ENCODE results near the gene ALDH3B1. TPM values are rescaled to one million over a fixed set of nuclear protein-coding genes. Genes with fewer than 3 reads are reported as not detected.
A peak's percentile ranks its signal among the peaks of the same experiment; 100 is the strongest.

Gene ALDH3B1
- total and polyA plus RNA-seq, 10 of the 15 experiments (the other 5 are each of a cell fraction or from before 2014, with no cell fraction given), result 0.03 to 0.37 (median 0.17) TPM; not detected in 3

- POLR2A ChIA-PET, result interaction anchor here (0.9 to 3.0 kb wide), 2 partner anchors 34 to 37 kb away, joined by 3 to 11 read pairs; partner anchors contain the start of gene TCIRG1
- peak within 1 kb of the TSS; percentile 78 for H2AFZ ChIP-seq (ENCODE audit: control insufficient read depth, low read depth, low read length)
- peaks cover 14% of the 10 kb centered on the region for H3K79me2 ChIP-seq (ENCODE audit: control insufficient read depth, insufficient read depth, low read length)
- no peaks in the 10 kb centered on the region for H3K36me3 ChIP-seq (ENCODE audit: control insufficient read depth in 2 of 2, insufficient read depth in 2 of 2, low read length in 1 of 2)
- no TSS peak for BruUV-seq (replicated peaks)
- H3K4me3 ChIP-seq, result peak within 1 kb of the TSS; percentile 92
- CTCF ChIA-PET, result interaction anchor here (1.3 to 3.5 kb wide), 2 partner anchors 10 to 204 kb away, joined by 3 to 19 read pairs; no protein-coding TSS in a partner anchor
- FAIRE-seq (no peak), ATAC-seq (peak; percentile 88), DNase-seq (ENCODE audit: low read depth, low spot score) (peak; percentile 57)
- no peaks in the 10 kb centered on the region for H3K9me3 ChIP-seq (replicated peaks; ENCODE audit: control insufficient read depth, insufficient read depth, low read length)
- H4K20me1 ChIP-seq (ENCODE audit: control insufficient read depth, insufficient read depth), result no peaks in the 10 kb centered on the region
- H3K27me3 ChIP-seq (replicated peaks in 1 of 2; ENCODE audit: control insufficient read depth in 2 of 2, insufficient read depth in 2 of 2, low read length in 1 of 2), result no peaks in the 10 kb centered on the region
- H3K4me1 ChIP-seq (ENCODE audit: control insufficient read depth, insufficient read depth, low read length), result peaks cover 36% of the 10 kb centered on the region
- peak within 1 kb of the TSS; percentile 90 for H3K4me2 ChIP-seq (ENCODE audit: control insufficient read depth, insufficient read depth)
- SMC1A ChIA-PET (ENCODE audit: uncharacterized antibody, unreplicated experiment), result no interaction called here
- intact Hi-C loops (cut with micrococcal nuclease; ENCODE audit: unreplicated experiment), result loop anchor here (5.0 to 10.0 kb wide), 3 partner anchors 33 to 203 kb away; partner anchors contain the start of genes CHKA and TCIRG1
- WGBS (ENCODE audit: insufficient coverage, insufficient replicate concordance, low lambda C conversion rate, missing lambda C conversion rate), result 6% methylated on average over 24 of the region's 64 CpGs
- in situ Hi-C loops (cut with MboI), result no loop called here
- peak within 1 kb of the TSS; percentile 78 for H3K27ac ChIP-seq (ENCODE audit: control insufficient read depth, insufficient read depth)
- RAD21 ChIA-PET (ENCODE audit: unreplicated experiment), result no interaction called here
- H3K9ac ChIP-seq (ENCODE audit: control insufficient read depth, insufficient read depth, low read length), result peak within 1 kb of the TSS; percentile 69
- TF ChIP-seq ZBTB4 (CRISPR knock-in tag; IDR thresholded peaks at IDR 0.05) (no peak), CUX1 (IDR thresholded peaks at IDR 0.05; ENCODE audit: insufficient replicate concordance, low read depth, low read length) (no peak), WRNIP1 (IDR thresholded peaks at IDR 0.05; ENCODE audit: borderline replicate concordance, low read depth, low read length) (no peak), ELK1 (IDR thresholded peaks at IDR 0.05; ENCODE audit: low read depth, low read length) (no peak), EP300 (IDR thresholded peaks at IDR 0.05; ENCODE audit: borderline replicate concordance in 1 of 2, control insufficient read depth in 1 of 2, low read depth in 2 of 2, low read length in 2 of 2) (no peak), SPI1 (IDR thresholded peaks at IDR 0.05; ENCODE audit: borderline replicate concordance, insufficient read depth, low read depth, low read length) (peak; percentile 70; the same call in 1 of the 2 replicates), MEF2A (IDR thresholded peaks at IDR 0.05; ENCODE audit: insufficient read depth, low read depth, low read length) (no peak), USF1 (IDR thresholded peaks at IDR 0.05; ENCODE audit: borderline replicate concordance, extremely low read length, insufficient read depth, low read depth, low read length) (peak; percentile 68), ETV6 (conservative IDR thresholded peaks at IDR 0.05 in 1 of 2, IDR thresholded peaks at IDR 0.05 in 1 of 2; ENCODE audit: borderline replicate concordance in 1 of 2, low read depth in 1 of 2) (0 out of 4 replicates have a peak, but pooled peaks of 1 of the 2 experiments have one; percentile 19)
These were observed 6.1 kb upstream of the ALDH3B1 start, which contains the start of gene UNC93B1 for GRCh38 chr11:68003846-68004550. Gene UNC93B1, minus strand, starts transcription at chr11:68004097. Its CDS starts 54 bp downstream, at chr11:68004043.
